Astrocyte (in vitro differentiated cells and primary cell): ENCODE measurements around the gene CMTM4.

ENCODE experiments used
- EZH2 ChIP-seq: IDR thresholded peaks from 2 replicates; pipeline ENCODE4 v1.6.1; 2012; ENCODE audit warnings: mild to moderate bottlenecking, low read length, inconsistent platforms; ENCODE audit not compliant: insufficient read depth
- TF ChIP-seq, protein P1 (sequence below): IDR thresholded peaks from 2 replicates; pipeline ENCODE4 v1.5.1; 2011; ENCODE audit warnings: low read depth, mild to moderate bottlenecking, inconsistent platforms, low read length, moderate library complexity; ENCODE audit not compliant: insufficient read depth

- TF ChIP-seq, protein P1, sequence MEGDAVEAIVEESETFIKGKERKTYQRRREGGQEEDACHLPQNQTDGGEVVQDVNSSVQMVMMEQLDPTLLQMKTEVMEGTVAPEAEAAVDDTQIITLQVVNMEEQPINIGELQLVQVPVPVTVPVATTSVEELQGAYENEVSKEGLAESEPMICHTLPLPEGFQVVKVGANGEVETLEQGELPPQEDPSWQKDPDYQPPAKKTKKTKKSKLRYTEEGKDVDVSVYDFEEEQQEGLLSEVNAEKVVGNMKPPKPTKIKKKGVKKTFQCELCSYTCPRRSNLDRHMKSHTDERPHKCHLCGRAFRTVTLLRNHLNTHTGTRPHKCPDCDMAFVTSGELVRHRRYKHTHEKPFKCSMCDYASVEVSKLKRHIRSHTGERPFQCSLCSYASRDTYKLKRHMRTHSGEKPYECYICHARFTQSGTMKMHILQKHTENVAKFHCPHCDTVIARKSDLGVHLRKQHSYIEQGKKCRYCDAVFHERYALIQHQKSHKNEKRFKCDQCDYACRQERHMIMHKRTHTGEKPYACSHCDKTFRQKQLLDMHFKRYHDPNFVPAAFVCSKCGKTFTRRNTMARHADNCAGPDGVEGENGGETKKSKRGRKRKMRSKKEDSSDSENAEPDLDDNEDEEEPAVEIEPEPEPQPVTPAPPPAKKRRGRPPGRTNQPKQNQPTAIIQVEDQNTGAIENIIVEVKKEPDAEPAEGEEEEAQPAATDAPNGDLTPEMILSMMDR: no peak
- no peak for TF ChIP-seq EZH2
Observed at GRCh38 chr16:66658143-66658859, 38.2 kb downstream of the CMTM4 start.
